ENCODE data around the gene HOXD3.

The HOXD3 gene

GRCh38 chr2:176133389-176133788, 23.7 kb upstream of the HOXD3 start:
- peak; percentile 44 to 63 for DNase-seq

GRCh38 chr2:176134035-176134434, 23.1 kb upstream of the HOXD3 start:
- DNase-seq, result peak; percentile 95 to 97

- DNase-seq, result peak in 1 of 2 experiments; percentile 41
Measured at GRCh38 chr2:176135035-176135440, 22.1 kb upstream of the HOXD3 start.

- no peak for DNase-seq
Measured at GRCh38 chr2:176136374-176137251, 20.5 kb upstream of the HOXD3 start.

- no peak for DNase-seq
Measured at GRCh38 chr2:176137252-176137580, 19.9 kb upstream of the HOXD3 start.

- DNase-seq, result no peak
Measured at GRCh38 chr2:176137906-176138305, 19.2 kb upstream of the HOXD3 start.

GRCh38 chr2:176138526-176138922, 18.6 kb upstream of the HOXD3 start:
- no peak for DNase-seq

GRCh38 chr2:176138923-176139660, 18.0 kb upstream of the HOXD3 start:
- DNase-seq, result no peak

- no peak for DNase-seq
Measured at GRCh38 chr2:176139661-176140512, 17.2 kb upstream of the HOXD3 start.

GRCh38 chr2:176140513-176141317, 16.4 kb upstream of the HOXD3 start:
- DNase-seq, result peak; percentile 89 to 94

GRCh38 chr2:176142281-176142680, 14.8 kb upstream of the HOXD3 start:
- DNase-seq, result no peak

GRCh38 chr2:176145085-176145969, 11.8 kb upstream of the HOXD3 start:
- DNase-seq, result no peak

GRCh38 chr2:176146101-176146500, 11.0 kb upstream of the HOXD3 start:
- DNase-seq, result no peak

- no peak for DNase-seq
Measured at GRCh38 chr2:176146645-176147044, 10.5 kb upstream of the HOXD3 start.

- DNase-seq, result no peak
Measured at GRCh38 chr2:176147210-176147799, 9.8 kb upstream of the HOXD3 start.

- DNase-seq, result no peak
Measured at GRCh38 chr2:176147800-176148496, 9.2 kb upstream of the HOXD3 start.

- no peak for DNase-seq
Measured at GRCh38 chr2:176148751-176149421, 8.2 kb upstream of the HOXD3 start.

- DNase-seq, result no peak
Measured at GRCh38 chr2:176149481-176149938, 7.6 kb upstream of the HOXD3 start.

GRCh38 chr2:176149939-176150583, 7.0 kb upstream of the HOXD3 start:
- no peak for DNase-seq

All from NCI-H526 (cell line).